HG02571 (cell line): ENCODE data around the gene HS2ST1.
A peak's percentile ranks its signal among the peaks of the same experiment; 100 is the strongest.
"Not testable (repeated sequence)": the region's sequence is repeated elsewhere in the genome, so short reads cannot be mapped to it uniquely, and the experiment has no call there.

Experiments used
- ATAC-seq: cut with Tn5 transposase; IDR thresholded peaks from one replicate; pipeline ENCODE4 v1.9.1; 2021; ENCODE audit warnings: mild to moderate bottlenecking, moderate library complexity; ENCODE audit not compliant: unreplicated experiment

The HS2ST1 gene

DNA sequence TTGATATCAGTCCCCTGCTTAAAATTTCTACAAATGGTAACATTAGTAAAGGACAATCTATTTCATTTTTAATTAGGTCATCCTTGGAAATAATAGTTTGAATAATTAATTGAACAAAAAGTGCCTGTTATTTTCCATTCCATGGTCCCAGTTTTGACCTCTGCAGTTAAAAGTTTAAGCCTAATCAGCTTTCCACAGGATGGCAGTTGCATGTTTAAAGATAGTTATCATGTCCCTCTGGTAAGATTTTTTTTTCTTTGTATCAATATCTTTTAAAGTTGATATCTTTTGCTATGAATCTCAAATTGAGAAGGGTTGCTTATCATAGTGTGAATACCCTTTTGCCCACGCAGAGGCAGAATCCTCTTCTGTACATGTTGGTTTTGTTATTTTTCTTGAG is 90.4 kb downstream of the HS2ST1 start:
- ATAC-seq: no peak

DNA sequence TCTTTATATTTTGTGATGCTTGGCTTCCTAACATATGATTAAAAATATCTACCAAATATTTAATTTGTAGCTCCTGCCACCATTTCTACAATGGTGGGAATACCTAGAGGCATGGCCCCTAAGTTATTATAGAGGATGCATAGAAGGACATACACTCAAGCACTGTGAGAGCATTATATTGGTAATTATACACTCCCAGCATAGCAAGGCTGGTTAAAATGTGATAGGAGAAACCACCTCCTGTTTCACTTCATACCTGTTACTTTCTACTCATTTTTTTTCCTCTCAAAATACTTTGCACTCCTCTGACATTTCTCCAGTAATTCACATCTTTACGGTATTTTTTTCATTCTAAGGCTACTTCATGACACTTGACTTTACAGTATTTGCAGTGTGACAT is 92.9 kb downstream of the HS2ST1 start:
- ATAC-seq: no peak

DNA sequence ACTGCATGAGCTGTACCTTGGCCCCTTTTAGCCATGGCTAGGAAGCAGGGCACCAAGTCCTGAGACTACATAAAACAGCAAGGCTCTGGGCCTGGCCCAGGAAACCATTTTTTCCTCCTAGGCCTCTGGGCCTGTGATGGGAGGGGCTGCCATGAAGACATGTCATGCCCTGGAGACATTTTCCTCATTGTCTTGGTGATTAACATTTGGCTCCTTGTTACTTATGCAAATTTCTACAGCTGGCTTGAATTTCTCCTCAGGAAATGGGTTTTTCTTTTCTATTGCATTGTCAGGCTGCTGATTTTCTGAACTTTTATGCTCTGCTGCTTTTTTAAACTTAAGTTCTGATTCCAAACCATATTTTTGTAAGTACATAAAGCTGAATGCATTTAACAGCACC is 99.0 kb downstream of the HS2ST1 start:
- ATAC-seq: not testable (repeated sequence)

GRCh38 chr1:87017998-87018672 is 103.7 kb downstream of the HS2ST1 start:
- ATAC-seq: no peak

DNA sequence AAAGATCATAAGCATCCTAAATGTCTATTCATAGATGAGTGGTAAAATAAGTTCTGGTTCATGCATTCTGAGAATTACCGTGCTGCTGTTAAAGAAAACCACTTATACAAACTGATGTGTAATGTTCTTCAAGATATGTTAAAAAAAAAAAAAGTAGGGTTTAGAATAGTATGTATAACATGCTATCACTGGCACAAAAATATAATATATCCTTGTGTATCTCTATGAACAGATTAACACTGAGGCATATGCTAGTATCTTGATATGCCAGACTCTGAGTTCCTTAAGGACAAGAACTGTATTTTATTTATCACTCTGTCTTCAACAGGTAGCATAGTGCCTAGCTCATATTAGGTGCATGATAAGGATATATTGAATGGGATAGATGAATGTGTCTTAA is 108.9 kb downstream of the HS2ST1 start:
- no peak for ATAC-seq

DNA sequence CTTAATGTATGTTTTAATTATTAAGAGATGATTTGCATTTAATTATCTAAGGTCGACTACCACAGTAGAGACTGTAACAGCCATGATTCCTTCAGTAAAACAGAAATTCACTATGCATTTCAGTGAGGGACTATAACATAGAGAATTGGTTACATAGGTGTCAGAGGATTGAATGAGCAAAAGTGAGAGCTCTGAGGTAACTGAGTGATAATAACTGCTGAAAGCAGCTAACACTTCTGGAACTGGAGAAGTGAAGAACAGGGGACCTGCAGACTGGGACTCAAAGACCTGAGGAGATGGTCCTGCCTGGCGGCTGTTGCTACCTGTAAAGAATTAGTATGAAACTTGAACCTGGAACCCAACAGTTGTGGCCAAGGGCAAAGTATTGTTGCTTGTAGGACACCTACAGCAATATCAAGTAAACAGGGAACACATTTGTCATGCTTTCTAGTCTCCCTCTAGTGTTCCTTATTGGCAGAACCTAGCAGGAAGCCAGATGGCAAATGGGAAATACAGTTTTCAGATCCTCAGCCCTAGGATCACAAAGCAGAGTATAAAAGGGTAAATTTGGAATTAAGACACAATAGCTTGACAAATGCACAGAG is 110.6 kb downstream of the HS2ST1 start:
- ATAC-seq: peak; percentile 61

GRCh38 chr1:87027561-87027960 is 113.1 kb downstream of the HS2ST1 start:
- not testable (repeated sequence) for ATAC-seq

DNA sequence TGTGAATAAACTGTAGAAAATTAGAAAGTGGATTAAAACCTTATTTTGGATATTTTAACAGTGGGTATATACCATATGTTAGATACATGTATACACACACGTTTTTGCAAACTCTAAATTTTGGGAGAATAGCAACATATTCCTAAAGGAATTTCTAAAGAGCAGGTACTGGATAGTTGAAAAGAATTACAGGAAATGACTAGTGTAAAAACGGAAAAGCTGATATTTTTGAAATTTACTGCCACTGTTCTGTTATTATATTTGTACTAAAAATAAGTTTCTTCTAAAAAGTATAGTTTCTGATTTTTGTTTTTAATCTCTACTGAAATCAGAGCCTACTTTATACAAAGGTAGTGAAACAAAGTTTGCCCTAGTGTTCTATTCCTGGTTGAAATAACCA is 114.1 kb downstream of the HS2ST1 start:
- ATAC-seq: no peak

DNA sequence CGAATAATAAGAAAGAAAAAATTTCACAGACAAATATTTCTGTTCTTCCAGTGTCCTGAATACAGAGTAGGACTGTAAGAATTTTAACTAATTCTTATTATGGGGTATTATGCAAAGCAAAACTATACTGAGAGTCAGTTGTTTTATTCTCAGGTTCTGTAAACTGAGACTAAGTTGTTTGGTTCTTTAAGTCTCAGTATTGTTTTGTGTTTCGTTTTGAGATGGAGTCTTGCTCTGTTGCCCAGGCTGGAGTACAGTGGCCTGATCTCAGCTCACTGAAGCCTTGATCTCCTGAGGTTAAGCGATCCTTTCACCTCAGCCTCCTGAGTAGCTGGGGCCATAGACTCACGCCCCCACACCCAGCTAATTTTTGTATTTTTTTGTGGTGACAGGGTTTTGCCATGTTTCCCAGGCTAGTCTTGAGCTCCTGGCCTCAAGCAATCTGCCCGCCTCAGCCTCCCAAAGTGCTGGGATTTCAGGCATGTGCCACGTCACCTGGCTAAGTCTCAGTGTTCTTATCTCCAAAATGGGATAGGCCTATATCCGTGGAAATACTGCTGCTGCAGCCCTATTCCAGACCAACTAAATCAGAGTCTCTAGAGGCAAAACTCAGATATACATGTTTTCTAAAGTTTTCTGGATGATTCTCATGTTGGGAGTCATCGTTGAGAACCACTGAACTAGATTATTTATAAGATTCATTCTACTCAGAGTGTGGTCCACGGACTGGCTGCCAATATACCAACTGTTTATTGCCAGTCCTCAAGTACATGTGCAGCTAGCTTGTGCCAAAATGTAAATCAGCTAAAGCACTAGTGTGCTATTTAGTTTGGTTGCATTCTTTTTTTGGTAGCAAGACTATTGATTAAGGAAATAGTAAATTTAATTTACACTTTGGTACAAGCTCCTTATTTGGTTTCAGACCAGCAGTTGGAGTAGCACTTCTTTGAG is 116.6 kb downstream of the HS2ST1 start:
- peak; percentile 94 for ATAC-seq

DNA sequence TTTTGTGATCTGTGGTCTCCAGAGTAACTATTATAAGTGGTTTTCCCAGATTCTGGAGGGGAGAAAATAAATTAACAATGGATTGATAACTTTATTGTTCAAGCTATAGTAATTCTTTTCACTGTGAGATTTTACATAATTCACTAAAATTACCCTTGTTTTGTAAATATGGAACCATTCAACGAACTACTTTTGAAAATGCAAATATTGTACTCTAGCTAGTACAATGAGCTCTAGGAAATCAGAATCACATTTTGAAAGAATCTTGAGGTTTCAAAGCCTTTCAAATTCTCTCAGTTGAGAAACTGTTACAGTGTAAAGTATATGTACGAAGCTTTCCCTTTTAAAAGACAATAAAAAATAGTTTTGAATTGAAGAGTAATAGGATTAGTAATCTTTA is 119.9 kb downstream of the HS2ST1 start:
- ATAC-seq: no peak

DNA sequence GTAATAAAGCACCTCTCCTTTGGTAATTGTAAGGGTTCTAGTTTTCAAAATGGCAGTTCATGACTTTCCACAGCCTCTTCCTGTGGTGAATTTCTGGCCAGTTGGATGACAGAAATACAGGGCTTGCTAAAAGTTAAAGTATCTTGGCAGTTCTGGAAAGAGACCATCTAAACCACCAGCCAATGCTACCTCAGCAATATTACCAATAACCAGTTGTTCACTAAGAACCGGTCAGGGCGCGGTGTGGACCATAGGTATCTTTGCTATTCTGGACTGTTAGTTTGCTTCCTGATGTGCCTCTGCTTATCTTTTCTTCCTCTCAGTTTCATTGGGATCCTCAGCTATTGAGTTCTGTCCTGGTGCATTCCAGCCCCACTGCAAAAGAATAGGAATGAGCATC is 124.7 kb downstream of the HS2ST1 start:
- ATAC-seq: no peak

DNA sequence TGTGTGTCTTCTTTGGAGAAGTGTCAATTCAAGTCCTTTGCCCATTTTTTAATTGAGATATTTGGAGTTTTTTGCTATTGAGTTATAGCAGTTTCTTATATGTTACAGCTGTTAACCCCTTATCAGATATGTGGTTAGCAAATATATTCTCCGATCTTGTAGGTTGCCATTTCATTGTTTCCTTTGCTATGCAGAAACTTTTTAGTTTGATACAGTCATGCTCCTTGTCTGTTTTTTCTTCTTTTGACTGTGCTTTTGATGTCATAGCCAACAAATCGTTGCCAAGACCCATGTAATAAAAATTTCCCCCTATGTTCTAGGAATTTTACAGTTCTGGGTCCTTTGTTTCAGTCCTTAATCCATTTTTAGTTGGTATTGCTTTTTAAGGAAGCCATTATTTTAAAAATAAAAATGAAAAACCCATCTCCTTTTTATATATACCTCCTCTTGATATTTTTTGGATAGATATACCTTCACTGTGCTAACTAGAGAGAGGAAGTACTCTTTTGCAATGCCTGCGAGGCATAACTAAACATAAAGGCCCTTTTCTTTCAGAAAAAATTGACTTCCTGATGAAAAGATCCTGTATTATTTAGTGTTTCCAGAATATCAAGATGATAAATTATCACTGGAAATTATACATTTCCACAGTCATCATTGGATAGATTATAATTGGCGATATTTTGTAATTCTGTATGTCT is 127.8 kb downstream of the HS2ST1 start:
- no peak for ATAC-seq

DNA sequence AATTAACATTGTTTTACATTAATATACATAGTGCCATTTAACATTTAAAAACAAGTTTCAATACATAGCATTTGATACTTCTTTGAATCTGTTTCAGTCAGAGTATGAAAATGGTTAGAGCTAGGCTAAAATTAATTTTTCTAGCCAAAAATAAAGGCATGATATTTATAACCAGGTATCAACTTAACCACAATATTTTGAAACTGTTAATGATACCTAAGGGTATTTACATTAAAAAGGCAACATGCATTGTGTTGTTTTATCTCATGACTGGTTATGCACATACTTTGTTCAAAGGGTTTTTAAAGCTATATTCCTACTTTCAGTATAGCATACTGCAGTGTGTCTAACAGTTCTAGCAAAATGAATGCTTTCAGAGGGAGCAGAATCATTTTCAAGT is 130.0 kb downstream of the HS2ST1 start:
- ATAC-seq: peak; percentile 23

- peak; percentile 37 for ATAC-seq
Measured at GRCh38 chr1:87044840-87045239, 130.4 kb downstream of the HS2ST1 start.

GRCh38 chr1:87045761-87046304 is 131.4 kb downstream of the HS2ST1 start:
- ATAC-seq: peak; percentile 60

GRCh38 chr1:87046951-87047350 is 132.5 kb downstream of the HS2ST1 start:
- ATAC-seq: no peak

DNA sequence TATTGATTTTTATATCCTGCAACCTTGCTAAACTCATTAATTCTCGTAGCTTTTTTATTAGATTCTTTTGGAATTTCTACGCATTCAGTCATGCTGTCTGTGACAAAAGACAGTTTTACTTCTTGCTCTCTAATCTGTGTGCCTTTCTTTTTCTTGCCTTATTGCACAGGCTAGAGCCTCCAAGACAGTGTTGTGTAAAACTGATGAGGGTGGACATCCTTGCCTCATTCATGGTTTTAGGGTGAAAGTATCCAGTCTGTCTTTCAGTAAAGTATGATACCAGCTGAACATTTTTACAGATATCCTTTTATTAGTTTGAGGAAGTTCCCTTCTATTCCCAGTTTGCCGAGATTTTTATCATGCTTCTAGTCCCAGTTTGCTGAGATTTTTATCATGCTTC is 133.8 kb downstream of the HS2ST1 start:
- no peak for ATAC-seq

- no peak for ATAC-seq
Measured at GRCh38 chr1:87051965-87052364, 137.5 kb downstream of the HS2ST1 start.

GRCh38 chr1:87052400-87052799 is 138.0 kb downstream of the HS2ST1 start:
- ATAC-seq: no peak

DNA sequence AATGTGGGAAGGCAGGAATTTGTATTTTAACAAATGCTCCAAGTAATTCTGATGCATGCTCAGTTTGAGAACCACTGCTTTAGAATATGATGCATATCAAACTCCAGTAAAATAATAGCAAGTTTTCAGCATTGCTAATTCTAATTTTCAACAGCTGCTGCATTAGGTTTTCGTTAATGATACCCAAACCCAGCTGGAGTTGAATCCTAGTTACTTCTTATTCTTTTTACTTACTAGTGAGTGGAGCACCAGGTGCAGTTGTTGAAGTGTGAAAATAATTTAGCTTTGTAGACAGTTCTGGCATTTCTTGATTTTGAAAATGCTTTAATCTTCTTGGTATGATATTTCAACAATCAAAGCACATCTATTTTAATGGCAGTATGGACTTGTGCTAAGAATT is 138.5 kb downstream of the HS2ST1 start:
- no peak for ATAC-seq

GRCh38 chr1:87053446-87053845 is 139.0 kb downstream of the HS2ST1 start:
- ATAC-seq: no peak
